Measurements from ENCODE around the gene PEBP1. TPM values are rescaled to one million over a fixed set of nuclear protein-coding genes. Genes with fewer than 3 reads are reported as not detected.

Gene PEBP1
- polyA plus RNA-seq, 3 donors = 23.0 to 57.9 (median 47.6) TPM

GRCh38 chr12:118094039-118094438 lies 41.9 kb upstream of the PEBP1 start:
- no peaks in the 10 kb centered on the region for H3K27me3 ChIP-seq (ENCODE audit: control insufficient read depth in 2 of 2, insufficient read depth in 2 of 2, low read length in 2 of 2)
- H3K4me3 ChIP-seq (replicated peaks in 1 of 3; ENCODE audit: low read depth in 2 of 3, low read length in 3 of 3) = no peak overlapping the region
- no peaks in the 10 kb centered on the region for H3K79me2 ChIP-seq (ENCODE audit: insufficient read depth, low read length)
- H3K27ac ChIP-seq (ENCODE audit: low read depth in 1 of 2, low read length in 2 of 2) = no peak overlapping the region
- H3K27me3 Mint-ChIP-seq (ENCODE audit: low read depth in 3 of 3) = peaks cover 0 to 3% (median 0%) of the 10 kb centered on the region in 3 donors
- H2AFZ ChIP-seq (ENCODE audit: insufficient read depth, low read depth, low read length, poor library complexity, severe bottlenecking) = no peak overlapping the region
- no peaks in the 10 kb centered on the region for H3K4me1 ChIP-seq (ENCODE audit: control insufficient read depth in 1 of 2, insufficient read depth in 2 of 2, low read length in 2 of 2)
- intact Hi-C loops (cut with micrococcal nuclease) = no loop called here
- no peaks in the 10 kb centered on the region for H4K20me1 ChIP-seq (ENCODE audit: insufficient read depth, low read length)
- TF ChIP-seq, protein P1, sequence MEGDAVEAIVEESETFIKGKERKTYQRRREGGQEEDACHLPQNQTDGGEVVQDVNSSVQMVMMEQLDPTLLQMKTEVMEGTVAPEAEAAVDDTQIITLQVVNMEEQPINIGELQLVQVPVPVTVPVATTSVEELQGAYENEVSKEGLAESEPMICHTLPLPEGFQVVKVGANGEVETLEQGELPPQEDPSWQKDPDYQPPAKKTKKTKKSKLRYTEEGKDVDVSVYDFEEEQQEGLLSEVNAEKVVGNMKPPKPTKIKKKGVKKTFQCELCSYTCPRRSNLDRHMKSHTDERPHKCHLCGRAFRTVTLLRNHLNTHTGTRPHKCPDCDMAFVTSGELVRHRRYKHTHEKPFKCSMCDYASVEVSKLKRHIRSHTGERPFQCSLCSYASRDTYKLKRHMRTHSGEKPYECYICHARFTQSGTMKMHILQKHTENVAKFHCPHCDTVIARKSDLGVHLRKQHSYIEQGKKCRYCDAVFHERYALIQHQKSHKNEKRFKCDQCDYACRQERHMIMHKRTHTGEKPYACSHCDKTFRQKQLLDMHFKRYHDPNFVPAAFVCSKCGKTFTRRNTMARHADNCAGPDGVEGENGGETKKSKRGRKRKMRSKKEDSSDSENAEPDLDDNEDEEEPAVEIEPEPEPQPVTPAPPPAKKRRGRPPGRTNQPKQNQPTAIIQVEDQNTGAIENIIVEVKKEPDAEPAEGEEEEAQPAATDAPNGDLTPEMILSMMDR (IDR thresholded peaks at IDR 0.05) = no peak
- no peaks in the 10 kb centered on the region for H3K36me3 ChIP-seq (replicated peaks in 1 of 2; ENCODE audit: control insufficient read depth in 1 of 2, insufficient read depth in 2 of 2, low read length in 2 of 2)
- H3K9me3 ChIP-seq (replicated peaks in 1 of 2; ENCODE audit: control insufficient read depth in 1 of 2, insufficient read depth in 1 of 2, low read length in 2 of 2) = no peaks in the 10 kb centered on the region
- no peaks in the 10 kb centered on the region for H3K4me1 Mint-ChIP-seq
- no peak overlapping the region for H3K4me2 ChIP-seq (replicated peaks; ENCODE audit: extremely low read depth, low read length, poor library complexity, severe bottlenecking)
- H3K9me3 Mint-ChIP-seq = no peaks in the 10 kb centered on the region
- H3K36me3 Mint-ChIP-seq = peaks cover 7 to 11% of the 10 kb centered on the region in 2 donors
- no peak overlapping the region for H3K4me3 Mint-ChIP-seq
- WGBS (ENCODE audit: insufficient coverage) = 100% methylated on average over 1 of the region's 3 CpGs
- H3K9ac ChIP-seq (ENCODE audit: insufficient read depth, low read length, poor library complexity, severe bottlenecking) = no peak overlapping the region
- DNase-seq = no peak
- H3K27ac Mint-ChIP-seq = no peak overlapping the region

- Mint-ChIP-seq H3K9me3 (no peaks in the 10 kb centered on the region), H3K27ac (peak overlapping the region in 1 of 7 donors; percentile 41), H3K27me3 (ENCODE audit: low read depth in 3 of 3) (peaks cover 3 to 7% (median 7%) of the 10 kb centered on the region in 3 donors), H3K4me1 (peaks cover 7% of the 10 kb centered on the region), H3K4me3 (no peak overlapping the region), H3K36me3 (peaks cover 2 to 4% of the 10 kb centered on the region in 2 donors)
- DNase-seq = no peak
- Histone ChIP-seq H3K4me2 (replicated peaks; ENCODE audit: extremely low read depth, low read length, poor library complexity, severe bottlenecking) (no peak overlapping the region), H3K4me1 (ENCODE audit: control insufficient read depth in 1 of 2, insufficient read depth in 2 of 2, low read length in 2 of 2) (peaks cover 6 to 7% of the 10 kb centered on the region in 2 donors), H3K79me2 (ENCODE audit: insufficient read depth, low read length) (no peaks in the 10 kb centered on the region), H3K9ac (ENCODE audit: insufficient read depth, low read length, poor library complexity, severe bottlenecking) (no peak overlapping the region), H4K20me1 (ENCODE audit: insufficient read depth, low read length) (no peaks in the 10 kb centered on the region), H3K27me3 (ENCODE audit: control insufficient read depth in 2 of 2, insufficient read depth in 2 of 2, low read length in 2 of 2) (peaks cover 0 to 4% of the 10 kb centered on the region in 2 donors), H3K4me3 (replicated peaks in 1 of 3; ENCODE audit: low read depth in 2 of 3, low read length in 3 of 3) (no peak overlapping the region), H2AFZ (ENCODE audit: insufficient read depth, low read depth, low read length, poor library complexity, severe bottlenecking) (no peak overlapping the region), H3K9me3 (replicated peaks in 1 of 2; ENCODE audit: control insufficient read depth in 1 of 2, insufficient read depth in 1 of 2, low read length in 2 of 2) (no peaks in the 10 kb centered on the region), H3K27ac (ENCODE audit: low read depth in 1 of 2, low read length in 2 of 2) (no peak overlapping the region), H3K36me3 (replicated peaks in 1 of 2; ENCODE audit: control insufficient read depth in 1 of 2, insufficient read depth in 2 of 2, low read length in 2 of 2) (no peaks in the 10 kb centered on the region)
- intact Hi-C loops (cut with micrococcal nuclease) = no loop called here
- no CpG with 5 or more reads among the region's 3 CpGs for WGBS (ENCODE audit: insufficient coverage)
- TF ChIP-seq, protein P1 (IDR thresholded peaks at IDR 0.05) = no peak
Measured at GRCh38 chr12:118098401-118098800, 37.5 kb upstream of the PEBP1 start.
